ENCODE data around the gene MCF2L2. TPM values are rescaled to one million over a fixed set of nuclear protein-coding genes. Genes with fewer than 3 reads are reported as not detected.

MCF2L2 gene
- total RNA-seq, 4 donors from 2014 or later, result 0.16 to 0.66 (median 0.26) TPM

GRCh38 chr3:183195266-183195665 is 233.2 kb downstream of the MCF2L2 start:
- TF ChIP-seq CTCF (IDR thresholded peaks at IDR 0.05; ENCODE audit: low read depth), result no peak

GRCh38 chr3:183193762-183194689 is 234.4 kb downstream of the MCF2L2 start:
- TF ChIP-seq CTCF (IDR thresholded peaks at IDR 0.05; ENCODE audit: low read depth), result no peak

GRCh38 chr3:183192650-183193300 is 235.6 kb downstream of the MCF2L2 start:
- no peak for TF ChIP-seq CTCF (IDR thresholded peaks at IDR 0.05; ENCODE audit: low read depth)

- no peak for TF ChIP-seq CTCF (IDR thresholded peaks at IDR 0.05; ENCODE audit: low read depth)
Observed at GRCh38 chr3:183189641-183190040, 238.8 kb downstream of the MCF2L2 start.

GRCh38 chr3:183188895-183189462 is 239.4 kb downstream of the MCF2L2 start:
- no peak for TF ChIP-seq CTCF (IDR thresholded peaks at IDR 0.05; ENCODE audit: low read depth)

GRCh38 chr3:183185696-183186095 is 242.7 kb downstream of the MCF2L2 start:
- TF ChIP-seq CTCF (IDR thresholded peaks at IDR 0.05; ENCODE audit: low read depth), result no peak
